Transverse colon (tissue), 3 donors: ENCODE measurements around the gene MSH5.

Experiments used
- EP300 ChIP-seq: sonication (generic); formaldehyde crosslinking; IDR thresholded peaks from one replicate; pipeline ENCODE4 v1.6.1; 2017; ENCODE audit warnings: antibody characterized with exemption, low read depth
- TF ChIP-seq, protein P1 (sequence below), 5 experiments: fragments of 200-600 bp in 3 of 5; fragments of 450-650 bp in 2 of 5; sonication (generic) in 3 of 5; IDR thresholded peaks; 1 replicate in 2 of 5; 2 replicates in 3 of 5; pipeline ENCODE4 v1.5.1; 2016 to 2017; ENCODE audit warnings: antibody characterized with exemption in 5 of 5, inconsistent platforms in 3 of 5, mild to moderate bottlenecking in 2 of 5, moderate library complexity in 1 of 5

DNA sequence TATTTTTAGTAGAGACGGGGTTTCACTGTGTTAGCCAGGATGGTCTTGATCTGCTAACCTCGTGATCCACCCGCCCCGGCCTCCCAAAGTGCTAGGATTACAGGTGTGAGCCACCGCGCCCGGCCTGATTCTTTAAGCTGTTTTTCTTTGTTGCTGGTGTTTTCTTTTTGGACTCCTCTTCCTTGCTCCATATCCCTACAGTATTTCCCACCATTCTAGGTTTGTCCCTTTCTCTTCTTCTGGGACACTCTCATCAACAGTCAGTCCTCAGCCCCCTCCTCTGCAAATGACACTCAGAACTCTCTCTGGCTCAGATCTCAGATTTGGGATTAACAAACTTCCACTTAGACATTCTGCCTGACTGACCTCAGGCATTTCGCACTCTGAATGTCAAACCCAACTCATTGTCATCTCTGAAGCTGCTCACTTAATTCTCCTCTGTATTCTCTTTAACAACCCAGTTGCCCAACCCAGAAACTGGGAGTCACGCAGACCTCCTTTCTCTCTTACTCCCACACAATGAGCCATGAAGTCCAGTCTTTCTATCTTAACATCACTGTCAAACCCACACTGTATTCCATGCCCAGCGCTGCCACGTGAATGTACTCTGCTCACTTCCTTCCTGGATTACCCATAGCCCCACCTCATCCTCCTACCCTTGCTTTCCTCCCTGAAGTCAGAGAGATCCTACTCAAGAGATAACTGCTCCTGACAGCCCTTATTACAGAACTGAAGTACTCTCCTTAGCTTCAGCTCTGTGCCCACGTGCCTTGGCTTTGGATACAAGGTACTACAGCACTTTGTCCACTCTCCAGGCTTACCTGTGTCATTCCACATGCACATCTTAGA, 14.1 kb upstream of the MSH5 start:
- TF ChIP-seq EP300 = no peak
- TF ChIP-seq, protein P1, sequence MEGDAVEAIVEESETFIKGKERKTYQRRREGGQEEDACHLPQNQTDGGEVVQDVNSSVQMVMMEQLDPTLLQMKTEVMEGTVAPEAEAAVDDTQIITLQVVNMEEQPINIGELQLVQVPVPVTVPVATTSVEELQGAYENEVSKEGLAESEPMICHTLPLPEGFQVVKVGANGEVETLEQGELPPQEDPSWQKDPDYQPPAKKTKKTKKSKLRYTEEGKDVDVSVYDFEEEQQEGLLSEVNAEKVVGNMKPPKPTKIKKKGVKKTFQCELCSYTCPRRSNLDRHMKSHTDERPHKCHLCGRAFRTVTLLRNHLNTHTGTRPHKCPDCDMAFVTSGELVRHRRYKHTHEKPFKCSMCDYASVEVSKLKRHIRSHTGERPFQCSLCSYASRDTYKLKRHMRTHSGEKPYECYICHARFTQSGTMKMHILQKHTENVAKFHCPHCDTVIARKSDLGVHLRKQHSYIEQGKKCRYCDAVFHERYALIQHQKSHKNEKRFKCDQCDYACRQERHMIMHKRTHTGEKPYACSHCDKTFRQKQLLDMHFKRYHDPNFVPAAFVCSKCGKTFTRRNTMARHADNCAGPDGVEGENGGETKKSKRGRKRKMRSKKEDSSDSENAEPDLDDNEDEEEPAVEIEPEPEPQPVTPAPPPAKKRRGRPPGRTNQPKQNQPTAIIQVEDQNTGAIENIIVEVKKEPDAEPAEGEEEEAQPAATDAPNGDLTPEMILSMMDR (IDR thresholded peaks at IDR 0.05) = no peak
